ENCODE measurements around the gene ANKLE1. TPM values are rescaled to one million over a fixed set of nuclear protein-coding genes. Genes with fewer than 3 reads are reported as not detected.

ANKLE1 gene
- total and polyA plus RNA-seq, 9 donors, result 0.44 to 1.5 (median 1.0) TPM

- Histone ChIP-seq H3K4me3 (ENCODE audit: low read length) (no peak overlapping the region), H3K9me3 (replicated peaks; ENCODE audit: control insufficient read depth, low read depth, low read length) (no peaks in the 10 kb centered on the region), H3K27ac (ENCODE audit: low read length) (no peak overlapping the region), H3K4me1 (ENCODE audit: control insufficient read depth, insufficient read depth, low read length) (peaks cover 31% of the 10 kb centered on the region), H3K36me3 (ENCODE audit: control insufficient read depth, insufficient read depth, low read length) (no peaks in the 10 kb centered on the region), H3K27me3 (ENCODE audit: control insufficient read depth, insufficient read depth, low read length) (no peaks in the 10 kb centered on the region)
- WGBS (ENCODE audit: insufficient coverage), result 87% methylated on average over 13 of the region's 15 CpGs
- no peak for DNase-seq
Measured at GRCh38 chr19:17249887-17250548, 31.7 kb upstream of the ANKLE1 start.

GRCh38 chr19:17254636-17255035 is 27.1 kb upstream of the ANKLE1 start:
- WGBS (ENCODE audit: insufficient coverage), result 89% methylated on average over 8 of the region's 10 CpGs
- Histone ChIP-seq H3K36me3 (ENCODE audit: control insufficient read depth, insufficient read depth, low read length) (no peaks in the 10 kb centered on the region), H3K4me3 (ENCODE audit: low read length) (no peak overlapping the region), H3K27ac (ENCODE audit: low read length) (no peak overlapping the region), H3K4me1 (ENCODE audit: control insufficient read depth, insufficient read depth, low read length) (no peaks in the 10 kb centered on the region), H3K9me3 (replicated peaks; ENCODE audit: control insufficient read depth, low read depth, low read length) (peaks cover 8% of the 10 kb centered on the region), H3K27me3 (ENCODE audit: control insufficient read depth, insufficient read depth, low read length) (peaks cover 6% of the 10 kb centered on the region)
- DNase-seq, result no peak

- 41% methylated on average over 15 of the region's 18 CpGs for WGBS (ENCODE audit: insufficient coverage)
- Histone ChIP-seq H3K27ac (ENCODE audit: low read length) (no peak overlapping the region), H3K9me3 (replicated peaks; ENCODE audit: control insufficient read depth, low read depth, low read length) (peaks cover 12% of the 10 kb centered on the region), H3K36me3 (ENCODE audit: control insufficient read depth, insufficient read depth, low read length) (no peaks in the 10 kb centered on the region), H3K4me3 (ENCODE audit: low read length) (no peak overlapping the region), H3K27me3 (ENCODE audit: control insufficient read depth, insufficient read depth, low read length) (peaks cover 6% of the 10 kb centered on the region), H3K4me1 (ENCODE audit: control insufficient read depth, insufficient read depth, low read length) (no peaks in the 10 kb centered on the region)
- DNase-seq, result no peak
Measured at GRCh38 chr19:17255150-17255621, 26.5 kb upstream of the ANKLE1 start.

- Histone ChIP-seq H3K27ac (ENCODE audit: low read length) (no peak overlapping the region), H3K4me1 (ENCODE audit: control insufficient read depth, insufficient read depth, low read length) (no peaks in the 10 kb centered on the region), H3K4me3 (ENCODE audit: low read length) (no peak overlapping the region), H3K36me3 (ENCODE audit: control insufficient read depth, insufficient read depth, low read length) (no peaks in the 10 kb centered on the region), H3K27me3 (ENCODE audit: control insufficient read depth, insufficient read depth, low read length) (peaks cover 6% of the 10 kb centered on the region), H3K9me3 (replicated peaks; ENCODE audit: control insufficient read depth, low read depth, low read length) (peaks cover 12% of the 10 kb centered on the region)
- no peak for DNase-seq
- 76% methylated on average over 3 of the region's 3 CpGs for WGBS (ENCODE audit: insufficient coverage)
Measured at GRCh38 chr19:17256130-17256529, 25.6 kb upstream of the ANKLE1 start.

- no peaks in the 10 kb centered on the region for H3K36me3 ChIP-seq (ENCODE audit: control insufficient read depth, insufficient read depth, low read length)
- H3K27ac ChIP-seq (ENCODE audit: low read length), result no peak overlapping the region
- no peak overlapping the region for H3K4me3 ChIP-seq (ENCODE audit: low read length)
- peaks cover 6% of the 10 kb centered on the region for H3K27me3 ChIP-seq (ENCODE audit: control insufficient read depth, insufficient read depth, low read length)
- peaks cover 12% of the 10 kb centered on the region for H3K9me3 ChIP-seq (replicated peaks; ENCODE audit: control insufficient read depth, low read depth, low read length)
- no peaks in the 10 kb centered on the region for H3K4me1 ChIP-seq (ENCODE audit: control insufficient read depth, insufficient read depth, low read length)
- WGBS (ENCODE audit: insufficient coverage), result 98% methylated on average over 4 of the region's 9 CpGs
- DNase-seq, result no peak
Measured at GRCh38 chr19:17259118-17259780, 22.5 kb upstream of the ANKLE1 start.

- DNase-seq, result no peak
- H3K27me3 ChIP-seq (ENCODE audit: control insufficient read depth, insufficient read depth, low read length), result peaks cover 6% of the 10 kb centered on the region
- no peak overlapping the region for H3K4me3 ChIP-seq (ENCODE audit: low read length)
- no peak overlapping the region for H3K27ac ChIP-seq (ENCODE audit: low read length)
- WGBS (ENCODE audit: insufficient coverage), result no CpG with 5 or more reads among the region's 1 CpG
- peaks cover 4% of the 10 kb centered on the region for H3K4me1 ChIP-seq (ENCODE audit: control insufficient read depth, insufficient read depth, low read length)
- no peaks in the 10 kb centered on the region for H3K36me3 ChIP-seq (ENCODE audit: control insufficient read depth, insufficient read depth, low read length)
- peaks cover 12% of the 10 kb centered on the region for H3K9me3 ChIP-seq (replicated peaks; ENCODE audit: control insufficient read depth, low read depth, low read length)
Measured at GRCh38 chr19:17259934-17260333, 21.8 kb upstream of the ANKLE1 start.

GRCh38 chr19:17260842-17261325 is 20.8 kb upstream of the ANKLE1 start:
- Histone ChIP-seq H3K27ac (ENCODE audit: low read length) (no peak overlapping the region), H3K36me3 (ENCODE audit: control insufficient read depth, insufficient read depth, low read length) (no peaks in the 10 kb centered on the region), H3K9me3 (replicated peaks; ENCODE audit: control insufficient read depth, low read depth, low read length) (peaks cover 12% of the 10 kb centered on the region), H3K27me3 (ENCODE audit: control insufficient read depth, insufficient read depth, low read length) (peaks cover 6% of the 10 kb centered on the region), H3K4me3 (ENCODE audit: low read length) (no peak overlapping the region), H3K4me1 (ENCODE audit: control insufficient read depth, insufficient read depth, low read length) (peaks cover 5% of the 10 kb centered on the region)
- WGBS (ENCODE audit: insufficient coverage), result 27% methylated on average over 15 of the region's 15 CpGs
- no peak for DNase-seq

GRCh38 chr19:17262557-17262956 is 19.1 kb upstream of the ANKLE1 start:
- no peak for DNase-seq
- WGBS (ENCODE audit: insufficient coverage), result 51% methylated on average over 16 of the region's 16 CpGs
- Histone ChIP-seq H3K9me3 (replicated peaks; ENCODE audit: control insufficient read depth, low read depth, low read length) (peaks cover 12% of the 10 kb centered on the region), H3K36me3 (ENCODE audit: control insufficient read depth, insufficient read depth, low read length) (no peaks in the 10 kb centered on the region), H3K27me3 (ENCODE audit: control insufficient read depth, insufficient read depth, low read length) (peaks cover 4% of the 10 kb centered on the region), H3K27ac (ENCODE audit: low read length) (no peak overlapping the region), H3K4me1 (ENCODE audit: control insufficient read depth, insufficient read depth, low read length) (peaks cover 9% of the 10 kb centered on the region), H3K4me3 (ENCODE audit: low read length) (no peak overlapping the region)

GRCh38 chr19:17263712-17264640 is 17.7 kb upstream of the ANKLE1 start:
- WGBS (ENCODE audit: insufficient coverage), result 78% methylated on average over 14 of the region's 23 CpGs
- Histone ChIP-seq H3K9me3 (replicated peaks; ENCODE audit: control insufficient read depth, low read depth, low read length) (peaks cover 10% of the 10 kb centered on the region), H3K4me3 (ENCODE audit: low read length) (peak overlapping the region; percentile 38), H3K27ac (ENCODE audit: low read length) (peak overlapping the region; percentile 62), H3K36me3 (ENCODE audit: control insufficient read depth, insufficient read depth, low read length) (peaks cover 4% of the 10 kb centered on the region), H3K4me1 (ENCODE audit: control insufficient read depth, insufficient read depth, low read length) (peaks cover 15% of the 10 kb centered on the region), H3K27me3 (ENCODE audit: control insufficient read depth, insufficient read depth, low read length) (peaks cover 4% of the 10 kb centered on the region)
- DNase-seq, result no peak

- 16% methylated on average over 3 of the region's 5 CpGs for WGBS (ENCODE audit: insufficient coverage)
- H3K27ac ChIP-seq (ENCODE audit: low read length), result peak within 1 kb of the TSS; percentile 62
Measured at GRCh38 chr19:17264641-17264979, 17.1 kb upstream of the ANKLE1 start, which contains the start of gene USHBP1. USHBP1 (minus strand) TSS chr19:17264745; CDS start chr19:17264299, 446 bp downstream.

More at GRCh38 chr19:17264641-17264979, 17.1 kb upstream of the ANKLE1 start, which contains the start of gene USHBP1:
- no peak for DNase-seq
- Histone ChIP-seq H3K36me3 (ENCODE audit: control insufficient read depth, insufficient read depth, low read length) (peaks cover 10% of the 10 kb centered on the region), H3K4me1 (ENCODE audit: control insufficient read depth, insufficient read depth, low read length) (peaks cover 15% of the 10 kb centered on the region), H3K4me3 (ENCODE audit: low read length) (peak within 1 kb of the TSS; percentile 38), H3K27me3 (ENCODE audit: control insufficient read depth, insufficient read depth, low read length) (no peaks in the 10 kb centered on the region), H3K9me3 (replicated peaks; ENCODE audit: control insufficient read depth, low read depth, low read length) (peaks cover 4% of the 10 kb centered on the region)

Measured in muscle of leg (tissue), 11 donors.